Heart right ventricle (tissue), 16 donors: Measurements from ENCODE around the gene MEX3A. TPM values are rescaled to one million over a fixed set of nuclear protein-coding genes. Genes with fewer than 3 reads are reported as not detected.
"Not testable (repeated sequence)": the region's sequence is repeated elsewhere in the genome, so short reads cannot be mapped to it uniquely, and the experiment has no call there.

Source experiments
- ATAC-seq, 8 donors: fragments of 200-7000 bp; cut with Tn5 transposase; one replicate each; pipeline ENCODE4 v1.9.1; 2020; ENCODE audit warnings: mild to moderate bottlenecking in 8 of 8, moderate library complexity in 8 of 8, moderate number of reproducible peaks in 1 of 8
- DNase-seq, 2 donors: peaks; one replicate each; pipeline ENCODE4 v3.0.0-alpha.2; 2020
- H3K27ac ChIP-seq, 10 donors: fragments of 200-600 bp; sonication (generic) in 2 of 10; one replicate each; pipeline versions ENCODE4 v1.5.0 to v1.8.0; 2020 to 2022; ENCODE audit warnings: mild to moderate bottlenecking in 3 of 10
- H3K27me3 ChIP-seq, 7 donors: fragments of 200-600 bp; one replicate each; pipeline ENCODE4 v1.8.0; 2021 to 2022; ENCODE audit warnings: mild to moderate bottlenecking in 2 of 7
- H3K36me3 ChIP-seq, 9 donors: fragments of 200-600 bp; sonication (generic) in 1 of 9; one replicate each; pipeline versions ENCODE4 v1.5.0 to v1.8.0; 2020 to 2022; ENCODE audit warnings: mild to moderate bottlenecking in 2 of 9
- H3K4me1 ChIP-seq, 9 donors: fragments of 200-600 bp; sonication (generic) in 1 of 9; one replicate each; pipeline versions ENCODE4 v1.5.0 to v1.8.0; 2020 to 2022; ENCODE audit warnings: mild to moderate bottlenecking in 4 of 9
- H3K4me3 ChIP-seq, 10 donors: fragments of 200-600 bp; sonication (generic) in 2 of 10; one replicate each; pipeline versions ENCODE4 v1.5.0 to v1.8.0; 2020 to 2022; ENCODE audit warnings: mild to moderate bottlenecking in 7 of 10, moderate library complexity in 2 of 10
- H3K9me3 ChIP-seq, 11 donors: fragments of 200-600 bp in 10 of 11; sonication (generic) in 2 of 11; one replicate each; pipeline versions ENCODE4 v1.5.0 to v1.8.0; 2013 to 2022; ENCODE audit warnings: mild to moderate bottlenecking in 2 of 11, control low read depth in 1 of 11, moderate library complexity in 1 of 11
- CTCF ChIP-seq, 9 donors: fragments of 200-600 bp; sonication (generic) in 2 of 9; IDR thresholded peaks; one replicate each; pipeline versions ENCODE4 v1.5.0 to v1.8.0; 2021 to 2022; ENCODE audit warnings: antibody characterized with exemption in 9 of 9, mild to moderate bottlenecking in 5 of 9, moderate library complexity in 1 of 9
- WGBS, 2 donors: extraction: QIAGEN DNeasy Blood & Tissue Kit; methylation state at CpG; one replicate each; pipeline ENCODE4 v1.1.7; 2013; ENCODE audit warnings: inconsistent platforms in 1 of 2; 5-methylcytosine and 5-hydroxymethylcytosine counted together
- intact Hi-C, 10 donors: fragments of 100-400 bp; cut with DNase I; formaldehyde crosslinking; loops; one replicate each; pipeline versions ENCODE4 v1.11.1 to v1.14.2; 2022
- polyA plus RNA-seq, 2 donors: library from polyadenylated mRNA; stranded (reverse); fragments of 200-250 nt; gene quantifications; one replicate each; pipeline ENCODE4 v1.2.3, GENCODE V29; 2013
- total RNA-seq, 10 donors: library from RNA; stranded (reverse); fragmentation: NEBNext Ultra II Directional in 3 of 10; extraction: Animal tissue kit (Norgen Biotek cat#: 25700) in 3 of 10; gene quantifications; one replicate each; pipeline versions ENCODE4 v1.2.1 to v1.2.4, GENCODE V29; 2021 to 2023
- donor health status: Arrhythmogenic right ventricular cardiomyopathy.
- donor health status: ischemic (EF 13 %, LVEDD 7.1; RV severe dilation, severe dysfunction).
- donor health status: healthy with polysubstance abuse.
- donor health status: DM: no; HTN: yes; CAD: no.
- donor health status: DM: no; HTN: no; CAD: no.
- donor health status: ischemic (EF 25% LVEDD 6.9; RV normal size, moderate dysfunction).
- donor health status: ischemic (EF 25% LVEDD 5.7; RV mildly dilated, moderate dysfunction).
- donor health status: healthy.
- donor health status: DM: yes; HTN: yes; CAD: no.
- donor health status: Ischemic cardiomyopathy.
- donor health status: ischemic (EF 35%, LVEDD 5.7; RV mildly dilated, moderate dysfunction).
- donor health status: nonischemic (EF 11% LVEDD 7.7; RV severe dilation, severe dysfunction).
- donor health status: DM: yes; HTN: yes; CAD: no.
- donor health status: PGD.
- donor health status: ischemic (EF 29% LVEDD 5.4; RV normal size, mild dysfunction).
- donor health status: nonischemic (EF 23%, LVEDD 6.1; RV moderate dilation, normal function).

Gene MEX3A
- total and polyA plus RNA-seq, 12 donors, result 0.09 to 0.31 (median 0.19) TPM

DNA sequence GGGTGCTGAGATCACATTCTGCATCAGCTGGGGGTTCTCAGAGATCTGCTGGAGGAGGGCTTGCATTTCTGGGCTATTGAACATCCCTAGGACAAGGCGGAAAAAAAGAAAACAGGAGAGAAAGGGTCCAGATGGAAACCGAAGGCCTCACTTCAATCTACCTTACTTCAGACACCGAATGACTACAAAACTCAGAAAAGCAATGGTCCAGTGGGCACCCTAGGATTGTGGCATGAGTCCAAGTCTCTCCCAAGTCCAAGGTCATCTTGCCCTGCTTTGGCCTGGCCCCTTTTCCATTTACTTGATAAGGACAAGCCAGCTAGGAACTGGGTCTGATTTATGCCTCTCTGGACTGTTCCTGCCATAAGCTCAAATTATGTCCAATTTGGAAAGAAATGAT is 39.4 kb downstream of the MEX3A start:
- ATAC-seq (no peak), DNase-seq (no peak)
- Histone ChIP-seq H3K36me3 (peaks cover 0 to 95% (median 30%) of the 10 kb centered on the region in 9 donors), H3K27ac (no peak overlapping the region), H3K27me3 (no peaks in the 10 kb centered on the region), H3K4me1 (no peaks in the 10 kb centered on the region), H3K4me3 (no peak overlapping the region), H3K9me3 (no peaks in the 10 kb centered on the region)
- no peak for TF ChIP-seq CTCF (IDR thresholded peaks at IDR 0.05)
- WGBS, 2 donors, result 94 to 95% methylated on average over 3 of the region's 3 CpGs
- intact Hi-C loops, result no loop called here

GRCh38 chr1:156034991-156035390 is 47.3 kb downstream of the MEX3A start:
- 92 to 95% methylated on average over 4 of the region's 4 CpGs for WGBS, 2 donors

DNA sequence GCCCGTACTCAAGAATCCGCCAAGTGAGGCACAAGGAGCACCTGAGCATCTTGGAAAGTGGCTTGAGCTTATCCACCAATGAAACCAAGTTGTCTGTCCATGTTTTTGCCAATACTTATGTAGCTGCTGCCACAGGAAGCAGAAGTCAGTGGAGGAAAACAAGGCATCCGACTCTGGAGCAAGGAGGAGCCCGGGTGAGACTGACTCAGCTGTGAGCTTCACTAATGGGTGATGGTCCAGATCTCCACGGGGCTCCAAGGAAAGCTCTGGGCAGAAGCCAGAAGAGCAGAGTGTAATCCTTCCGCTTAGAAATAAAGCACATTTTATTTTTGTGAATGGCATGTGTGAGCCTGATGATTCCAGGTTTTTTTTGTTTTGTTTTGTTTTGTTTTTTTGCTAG is 49.3 kb downstream of the MEX3A start:
- no peaks in the 10 kb centered on the region for H3K9me3 ChIP-seq
- no peak for TF ChIP-seq CTCF (IDR thresholded peaks at IDR 0.05)
- ATAC-seq (no peak), DNase-seq (no peak)
- WGBS, 2 donors, result 58 to 67% methylated on average over 6 of the region's 6 CpGs
- H3K27ac ChIP-seq, result no peak overlapping the region
- peaks cover 0 to 20% (median 7%) of the 10 kb centered on the region in 9 donors for H3K36me3 ChIP-seq
- intact Hi-C loops, result no loop called here
- H3K4me3 ChIP-seq, result no peak overlapping the region
- H3K4me1 ChIP-seq, result no peaks in the 10 kb centered on the region
- H3K27me3 ChIP-seq, result no peaks in the 10 kb centered on the region

More at GRCh38 chr1:156034991-156035390, 47.3 kb downstream of the MEX3A start:
- DNase-seq, ATAC-seq, H3K27ac ChIP-seq, H3K27me3 ChIP-seq, intact Hi-C loops, H3K4me1 ChIP-seq, H3K4me3 ChIP-seq, H3K9me3 ChIP-seq: not testable (repeated sequence)
- peaks cover 0 to 40% (median 14%) of the 10 kb centered on the region in 9 donors for H3K36me3 ChIP-seq

GRCh38 chr1:156026588-156026987 is 55.7 kb downstream of the MEX3A start:
- intact Hi-C loops, result no loop called here
- 87 to 91% methylated on average over 4 of the region's 4 CpGs for WGBS, 2 donors
- no peak for ATAC-seq

More at GRCh38 chr1:156026588-156026987, 55.7 kb downstream of the MEX3A start:
- Histone ChIP-seq H3K9me3 (no peaks in the 10 kb centered on the region), H3K4me1 (peaks cover 0 to 6% (median 0%) of the 10 kb centered on the region in 9 donors), H3K36me3 (no peaks in the 10 kb centered on the region), H3K27me3 (no peaks in the 10 kb centered on the region), H3K27ac (no peak overlapping the region), H3K4me3 (no peak overlapping the region)
- no peak for DNase-seq
- TF ChIP-seq CTCF (IDR thresholded peaks at IDR 0.05), result no peak
